GM12878 (cell line): Measurements from ENCODE around the gene POLR3F. TPM values are rescaled to one million over a fixed set of nuclear protein-coding genes. Genes with fewer than 3 reads are reported as not detected.

Experiments
- ASH2L ChIP-seq: fragments of 300-600, 200-600 bp; sonication (generic); IDR thresholded peaks from 2 replicates; pipeline ENCODE4 v1.6.1; 2017; ENCODE audit warnings: low read depth, mild to moderate bottlenecking, borderline replicate concordance
- CBFB ChIP-seq: IDR thresholded peaks from 2 replicates; pipeline ENCODE4 v1.6.1; 2016; ENCODE audit warnings: antibody characterized with exemption, low read depth
- CBX5 ChIP-seq: sonication (generic); IDR thresholded peaks from 2 replicates; pipeline ENCODE4 v1.6.1; 2016; ENCODE audit warnings: low read depth, moderate library complexity, mild to moderate bottlenecking, inconsistent platforms
- CREB1 ChIP-seq: IDR thresholded peaks from 2 replicates; pipeline ENCODE4 v1.6.1; 2012; ENCODE audit warnings: low read depth, mild to moderate bottlenecking, inconsistent platforms
- GABPA ChIP-seq: IDR thresholded peaks from 2 replicates; pipeline ENCODE4 v1.6.1; 2014; ENCODE audit warnings: antibody characterized with exemption, low read depth, mild to moderate bottlenecking, inconsistent platforms
- IRF4 ChIP-seq: IDR thresholded peaks from 2 replicates; pipeline ENCODE4 v1.6.1; 2011; ENCODE audit warnings: low read depth, low read length
- JUND ChIP-seq: IDR thresholded peaks from 2 replicates; pipeline ENCODE4 v1.6.1; 2012; ENCODE audit warnings: low read depth, mild to moderate bottlenecking, low read length, improper control_type of control experiment, moderate library complexity
- KLF5 ChIP-seq: fragments of 450-650 bp; IDR thresholded peaks from 2 replicates; pipeline ENCODE4 v1.6.1; 2014; ENCODE audit warnings: mild to moderate bottlenecking; ENCODE audit not compliant: partially characterized antibody
- MEF2A ChIP-seq: IDR thresholded peaks from 2 replicates; pipeline ENCODE4 v1.6.1; 2011; ENCODE audit warnings: low read depth, mild to moderate bottlenecking, low read length, moderate library complexity; ENCODE audit not compliant: insufficient read depth
- MXI1 ChIP-seq: fragments of 150-350 bp; IDR thresholded peaks from 2 replicates; pipeline ENCODE4 v1.6.1; 2011; ENCODE audit warnings: low read depth, mild to moderate bottlenecking, inconsistent platforms, low read length, improper control_type of control experiment
- PAX5 ChIP-seq: IDR thresholded peaks from 2 replicates; pipeline ENCODE4 v1.6.1; 2011; ENCODE audit warnings: low read depth, low read length, borderline replicate concordance
- RCOR1 ChIP-seq: conservative IDR thresholded peaks from 2 replicates; pipeline ENCODE4 v1.6.1; 2012; ENCODE audit warnings: low read depth, low read length, improper control_type of control experiment
- RUNX3 ChIP-seq: IDR thresholded peaks from 2 replicates; pipeline ENCODE4 v1.6.1; 2012; ENCODE audit warnings: low read length, inconsistent platforms
- SIN3A ChIP-seq: IDR thresholded peaks from 2 replicates; pipeline ENCODE4 v1.6.1; 2012; ENCODE audit warnings: low read depth, low read length, improper control_type of control experiment
- SMARCA5 ChIP-seq: fragments of 450-650 bp; IDR thresholded peaks from 2 replicates; pipeline ENCODE4 v1.6.1; 2017; ENCODE audit warnings: mild to moderate bottlenecking
- SMC3 ChIP-seq: IDR thresholded peaks from 2 replicates; pipeline ENCODE4 v1.6.1; 2011; ENCODE audit warnings: low read length, improper control_type of control experiment, borderline replicate concordance
- SUZ12 ChIP-seq: fragments of 200-600 bp; sonication (generic); IDR thresholded peaks from one replicate; pipeline ENCODE4 v1.6.1; 2018; ENCODE audit warnings: antibody characterized with exemption, mild to moderate bottlenecking; ENCODE audit not compliant: unreplicated experiment
- ZNF274 ChIP-seq: IDR thresholded peaks from one replicate; pipeline ENCODE4 v1.8.0; 2011; ENCODE audit not compliant: insufficient read length, insufficient read depth
- polyA plus RNA-seq, 11 experiments: library from polyadenylated mRNA; depleted of rRNA in 4 of 11; unstranded in 6 of 11; stranded (reverse) in 5 of 11; fragments of >200 nt; fragmentation: Nextera tagmentation in 4 of 11; fragmentation: Illumina TruSeq in 1 of 11; extraction: Ambion mirVana in 4 of 11; extraction: Trizol in 1 of 11; gene quantifications; 1 replicate in 1 of 11; 2 replicates in 10 of 11; pipeline versions ENCODE4 v1.2.1 to v1.2.3, GENCODE V29; 2011 to 2016; ENCODE audit warnings: inconsistent platforms in 2 of 11, missing spikeins in 2 of 11, low read depth in 1 of 11
- total RNA-seq, 4 experiments: library from RNA; depleted of rRNA in 3 of 4; stranded (reverse); fragments of >200 nt in 3 of 4; fragmentation: Illumina TruSeq in 1 of 4; extraction: Trizol in 1 of 4; gene quantifications; 2 replicates each; pipeline versions ENCODE4 v1.2.1 to v1.2.3, GENCODE V29; 2013 to 2021
- TF ChIP-seq, protein P1 (sequence below): fragments of 450-650 bp; IDR thresholded peaks from 2 replicates; pipeline ENCODE4 v1.6.1; 2018; ENCODE audit warnings: borderline replicate concordance, mild to moderate bottlenecking; ENCODE audit not compliant: partially characterized antibody
- TF ChIP-seq, protein P2 (sequence below): fragments of 150-350 bp; IDR thresholded peaks from 2 replicates; pipeline ENCODE4 v1.6.1; 2016; ENCODE audit warnings: low read depth, low read length
- TF ChIP-seq, protein P3 (sequence below): IDR thresholded peaks from 2 replicates; pipeline ENCODE4 v1.6.1; 2012; ENCODE audit warnings: low read depth, low read length, improper control_type of control experiment
- TF ChIP-seq, protein P4 (sequence below): fragments of 450-650 bp; IDR thresholded peaks from 2 replicates; pipeline ENCODE4 v1.6.1; 2017; ENCODE audit warnings: borderline replicate concordance

Gene POLR3F
- total and polyA plus RNA-seq, 10 of the 15 experiments (the other 5 are each of a cell fraction or from before 2014, with no cell fraction given): 8.7 to 18.1 (median 12.6) TPM

DNA sequence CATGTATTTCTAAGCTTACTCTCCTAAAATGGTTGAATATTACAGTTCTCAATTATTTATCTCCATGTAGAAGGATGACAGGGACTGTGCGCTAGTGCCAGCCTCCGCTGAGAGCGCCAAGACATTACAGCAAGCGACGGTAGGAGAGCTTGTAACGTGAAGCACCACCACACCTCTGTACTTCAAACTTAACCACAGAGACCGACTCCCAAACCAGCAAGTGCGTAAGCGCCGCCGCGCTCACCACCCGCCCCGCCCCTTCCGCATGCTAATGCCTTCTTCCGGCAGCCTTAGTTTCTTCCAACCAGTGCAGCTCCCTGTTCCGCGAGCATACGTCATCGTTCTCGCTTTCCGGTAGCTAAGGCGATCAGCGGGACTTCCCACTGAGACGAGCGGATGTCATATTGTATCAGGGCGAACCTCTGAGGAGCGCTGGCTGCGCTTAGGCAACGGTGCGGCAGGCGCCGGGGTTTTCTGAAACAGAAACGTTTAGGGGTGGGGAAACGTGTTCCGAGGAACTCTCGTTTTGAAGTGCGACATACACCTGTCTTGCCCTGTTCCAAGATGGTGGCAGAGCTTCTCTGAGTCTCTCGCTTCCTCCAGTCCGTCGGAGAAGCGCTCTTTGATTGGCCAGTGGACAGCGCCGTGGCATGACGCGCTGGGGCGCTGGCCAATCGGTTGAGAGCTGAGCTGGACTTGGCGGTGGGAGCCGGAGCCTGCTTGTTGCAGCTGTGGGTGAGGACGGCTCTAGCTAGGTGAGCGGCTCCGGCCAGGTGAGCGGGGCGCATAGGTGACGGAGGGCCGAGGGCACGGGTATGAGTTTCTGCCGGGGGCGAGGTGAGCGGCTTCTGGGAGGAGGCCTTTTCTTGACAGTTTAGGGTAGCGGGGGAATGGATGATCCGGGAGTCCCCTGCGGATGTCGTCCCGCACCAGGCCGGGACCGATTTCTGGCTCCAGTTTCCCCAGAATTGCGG lies 40.3 kb downstream of the POLR3F start, which contains the start of gene SEC23B (continued):
- TF ChIP-seq KLF5: no peak
- peak; percentile 22; the same call in 1 of the 2 replicates for TF ChIP-seq SIN3A
- TF ChIP-seq ZNF274: no peak
- TF ChIP-seq MEF2A: no peak
- TF ChIP-seq JUND: peak; percentile 55; the same call in 1 of the 2 replicates
- peak; percentile 84 for TF ChIP-seq GABPA
- no peak for TF ChIP-seq RCOR1
- TF ChIP-seq, protein P1, sequence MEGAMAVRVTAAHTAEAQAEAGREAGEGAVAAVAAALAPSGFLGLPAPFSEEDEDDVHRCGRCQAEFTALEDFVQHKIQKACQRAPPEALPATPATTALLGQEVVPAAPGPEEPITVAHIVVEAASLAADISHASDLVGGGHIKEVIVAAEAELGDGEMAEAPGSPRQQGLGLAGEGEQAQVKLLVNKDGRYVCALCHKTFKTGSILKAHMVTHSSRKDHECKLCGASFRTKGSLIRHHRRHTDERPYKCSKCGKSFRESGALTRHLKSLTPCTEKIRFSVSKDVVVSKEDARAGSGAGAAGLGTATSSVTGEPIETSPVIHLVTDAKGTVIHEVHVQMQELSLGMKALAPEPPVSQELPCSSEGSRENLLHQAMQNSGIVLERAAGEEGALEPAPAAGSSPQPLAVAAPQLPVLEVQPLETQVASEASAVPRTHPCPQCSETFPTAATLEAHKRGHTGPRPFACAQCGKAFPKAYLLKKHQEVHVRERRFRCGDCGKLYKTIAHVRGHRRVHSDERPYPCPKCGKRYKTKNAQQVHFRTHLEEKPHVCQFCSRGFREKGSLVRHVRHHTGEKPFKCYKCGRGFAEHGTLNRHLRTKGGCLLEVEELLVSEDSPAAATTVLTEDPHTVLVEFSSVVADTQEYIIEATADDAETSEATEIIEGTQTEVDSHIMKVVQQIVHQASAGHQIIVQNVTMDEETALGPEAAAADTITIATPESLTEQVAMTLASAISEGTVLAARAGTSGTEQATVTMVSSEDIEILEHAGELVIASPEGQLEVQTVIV: peak; percentile 85
- TF ChIP-seq SMARCA5: 0 out of 2 replicates have a peak, but pooled peaks have one; percentile 21
- peak; percentile 40; the same call in 1 of the 2 replicates for TF ChIP-seq PAX5
- TF ChIP-seq, protein P2, sequence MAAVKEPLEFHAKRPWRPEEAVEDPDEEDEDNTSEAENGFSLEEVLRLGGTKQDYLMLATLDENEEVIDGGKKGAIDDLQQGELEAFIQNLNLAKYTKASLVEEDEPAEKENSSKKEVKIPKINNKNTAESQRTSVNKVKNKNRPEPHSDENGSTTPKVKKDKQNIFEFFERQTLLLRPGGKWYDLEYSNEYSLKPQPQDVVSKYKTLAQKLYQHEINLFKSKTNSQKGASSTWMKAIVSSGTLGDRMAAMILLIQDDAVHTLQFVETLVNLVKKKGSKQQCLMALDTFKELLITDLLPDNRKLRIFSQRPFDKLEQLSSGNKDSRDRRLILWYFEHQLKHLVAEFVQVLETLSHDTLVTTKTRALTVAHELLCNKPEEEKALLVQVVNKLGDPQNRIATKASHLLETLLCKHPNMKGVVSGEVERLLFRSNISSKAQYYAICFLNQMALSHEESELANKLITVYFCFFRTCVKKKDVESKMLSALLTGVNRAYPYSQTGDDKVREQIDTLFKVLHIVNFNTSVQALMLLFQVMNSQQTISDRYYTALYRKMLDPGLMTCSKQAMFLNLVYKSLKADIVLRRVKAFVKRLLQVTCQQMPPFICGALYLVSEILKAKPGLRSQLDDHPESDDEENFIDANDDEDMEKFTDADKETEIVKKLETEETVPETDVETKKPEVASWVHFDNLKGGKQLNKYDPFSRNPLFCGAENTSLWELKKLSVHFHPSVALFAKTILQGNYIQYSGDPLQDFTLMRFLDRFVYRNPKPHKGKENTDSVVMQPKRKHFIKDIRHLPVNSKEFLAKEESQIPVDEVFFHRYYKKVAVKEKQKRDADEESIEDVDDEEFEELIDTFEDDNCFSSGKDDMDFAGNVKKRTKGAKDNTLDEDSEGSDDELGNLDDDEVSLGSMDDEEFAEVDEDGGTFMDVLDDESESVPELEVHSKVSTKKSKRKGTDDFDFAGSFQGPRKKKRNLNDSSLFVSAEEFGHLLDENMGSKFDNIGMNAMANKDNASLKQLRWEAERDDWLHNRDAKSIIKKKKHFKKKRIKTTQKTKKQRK: no peak
- TF ChIP-seq CREB1: peak; percentile 91
- TF ChIP-seq MXI1: peak; percentile 82
- TF ChIP-seq, protein P3, sequence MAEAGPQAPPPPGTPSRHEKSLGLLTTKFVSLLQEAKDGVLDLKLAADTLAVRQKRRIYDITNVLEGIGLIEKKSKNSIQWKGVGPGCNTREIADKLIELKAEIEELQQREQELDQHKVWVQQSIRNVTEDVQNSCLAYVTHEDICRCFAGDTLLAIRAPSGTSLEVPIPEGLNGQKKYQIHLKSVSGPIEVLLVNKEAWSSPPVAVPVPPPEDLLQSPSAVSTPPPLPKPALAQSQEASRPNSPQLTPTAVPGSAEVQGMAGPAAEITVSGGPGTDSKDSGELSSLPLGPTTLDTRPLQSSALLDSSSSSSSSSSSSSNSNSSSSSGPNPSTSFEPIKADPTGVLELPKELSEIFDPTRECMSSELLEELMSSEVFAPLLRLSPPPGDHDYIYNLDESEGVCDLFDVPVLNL: no peak
- TF ChIP-seq CBX5: no peak; the same call in 1 of the 2 replicates
- peak; percentile 73; the same call in 1 of the 2 replicates for TF ChIP-seq IRF4
- no peak for TF ChIP-seq SMC3
- TF ChIP-seq, protein P4, sequence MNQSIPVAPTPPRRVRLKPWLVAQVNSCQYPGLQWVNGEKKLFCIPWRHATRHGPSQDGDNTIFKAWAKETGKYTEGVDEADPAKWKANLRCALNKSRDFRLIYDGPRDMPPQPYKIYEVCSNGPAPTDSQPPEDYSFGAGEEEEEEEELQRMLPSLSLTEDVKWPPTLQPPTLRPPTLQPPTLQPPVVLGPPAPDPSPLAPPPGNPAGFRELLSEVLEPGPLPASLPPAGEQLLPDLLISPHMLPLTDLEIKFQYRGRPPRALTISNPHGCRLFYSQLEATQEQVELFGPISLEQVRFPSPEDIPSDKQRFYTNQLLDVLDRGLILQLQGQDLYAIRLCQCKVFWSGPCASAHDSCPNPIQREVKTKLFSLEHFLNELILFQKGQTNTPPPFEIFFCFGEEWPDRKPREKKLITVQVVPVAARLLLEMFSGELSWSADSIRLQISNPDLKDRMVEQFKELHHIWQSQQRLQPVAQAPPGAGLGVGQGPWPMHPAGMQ: peak; percentile 61; the same call in 1 of the 2 replicates
- peak; percentile 93 for TF ChIP-seq RUNX3
- no peak for TF ChIP-seq SUZ12
- TF ChIP-seq CBFB: peak; percentile 90; the same call in 1 of the 2 replicates
- TF ChIP-seq ASH2L: no peak
